Stimulated activated CD8-positive, alpha-beta memory T cell treated with anti-CD3 and anti-CD28 coated beads, Interleukin-12 subunit alpha, Interleukin-12 subunit beta, amount 100 ng/mL, for 1 hour (primary cell): ENCODE measurements around the gene DYRK3.
"Not testable (repeated sequence)": the region's sequence is repeated elsewhere in the genome, so short reads cannot be mapped to it uniquely, and the experiment has no call there.

Experiments used
- DNase-seq: peaks from one replicate; pipeline ENCODE4 v3.0.0-alpha.2; 2020; ENCODE audit warnings: low read depth

The DYRK3 gene

DNA sequence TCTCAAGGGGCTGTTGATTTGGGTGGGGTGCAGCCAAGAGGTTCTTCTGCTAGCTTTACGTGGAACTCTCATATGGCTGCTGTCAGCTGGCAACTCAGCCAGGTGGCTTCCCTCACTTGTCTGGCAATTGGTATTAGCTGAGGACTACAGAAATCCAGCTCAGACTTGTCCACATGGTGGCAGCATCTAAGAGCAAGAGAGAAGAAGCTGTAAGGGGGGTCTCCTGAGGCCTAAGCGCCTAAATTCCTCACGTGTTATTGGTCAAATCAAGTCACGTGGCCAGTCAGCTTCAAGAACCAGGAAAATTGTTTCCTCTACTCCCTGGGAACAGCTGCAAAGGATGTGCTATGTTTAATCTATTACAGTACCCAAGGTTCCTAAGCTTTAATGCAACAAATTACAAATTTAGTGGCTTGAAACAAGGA lies 4.2 kb upstream of the DYRK3 start:
- no peak for DNase-seq

- no peak for DNase-seq
Observed at GRCh38 chr1:206633708-206634121, 1.6 kb upstream of the DYRK3 start.

- peak; percentile 63 for DNase-seq
Observed at GRCh38 chr1:206634365-206635079, 814 bp upstream of the DYRK3 start.

DNA sequence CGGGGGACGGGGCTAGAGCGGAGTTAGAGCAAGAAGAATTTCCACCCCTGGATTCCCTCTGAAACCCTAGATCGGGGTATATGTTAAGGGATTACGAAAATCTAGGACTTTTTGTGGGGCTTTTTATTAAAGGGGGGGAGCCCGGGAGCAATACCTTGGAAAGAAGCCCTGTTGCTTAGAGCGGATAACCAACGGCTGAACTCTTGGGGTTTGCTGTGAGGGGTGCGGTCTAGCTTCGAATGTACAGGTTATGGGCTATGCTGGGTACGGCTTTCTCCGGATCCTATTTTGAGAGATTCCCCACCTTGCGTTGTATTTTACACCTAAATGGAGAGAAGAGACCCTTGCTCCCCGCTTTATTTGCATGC lies 626 bp downstream of the DYRK3 start:
- no peak for DNase-seq

DNA sequence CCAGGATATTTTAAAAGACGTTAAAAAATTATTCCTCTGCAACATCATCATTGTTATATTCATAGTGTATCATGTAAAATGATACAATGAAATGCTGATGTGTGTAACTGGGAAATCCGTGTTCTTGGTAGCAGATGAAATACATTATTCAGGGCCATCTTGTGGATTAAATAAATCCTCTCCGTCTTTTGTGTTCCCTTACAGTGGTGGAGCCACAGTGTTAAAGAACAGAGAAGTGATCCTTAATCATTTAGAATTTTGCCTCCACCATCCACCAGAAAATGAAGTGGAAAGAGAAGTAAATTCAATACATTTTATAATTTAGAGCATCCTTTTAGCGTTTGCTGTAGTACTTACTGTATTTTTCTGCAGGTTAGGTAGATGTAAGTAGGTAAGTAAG lies 1.3 kb downstream of the DYRK3 start:
- no peak for DNase-seq

DNA sequence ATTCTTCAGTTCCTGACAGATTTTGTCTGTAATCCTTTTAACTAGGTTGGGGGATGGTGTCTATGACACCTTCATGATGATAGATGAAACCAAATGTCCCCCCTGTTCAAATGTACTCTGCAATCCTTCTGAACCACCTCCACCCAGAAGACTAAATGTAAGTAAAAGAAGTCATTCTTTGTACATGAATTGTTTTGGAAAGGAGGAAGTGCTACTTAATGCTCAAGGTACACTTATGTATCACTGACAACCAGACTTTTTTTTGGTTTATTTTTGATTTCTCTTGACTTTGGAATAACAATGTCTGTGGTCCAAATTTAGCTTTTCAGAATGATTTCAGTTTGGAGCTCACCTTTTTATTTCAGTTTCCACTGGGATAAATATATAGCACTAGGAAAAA lies 2.3 kb downstream of the DYRK3 start:
- DNase-seq = no peak

GRCh38 chr1:206642074-206642473 lies 6.7 kb downstream of the DYRK3 start:
- not testable (repeated sequence) for DNase-seq

DNA sequence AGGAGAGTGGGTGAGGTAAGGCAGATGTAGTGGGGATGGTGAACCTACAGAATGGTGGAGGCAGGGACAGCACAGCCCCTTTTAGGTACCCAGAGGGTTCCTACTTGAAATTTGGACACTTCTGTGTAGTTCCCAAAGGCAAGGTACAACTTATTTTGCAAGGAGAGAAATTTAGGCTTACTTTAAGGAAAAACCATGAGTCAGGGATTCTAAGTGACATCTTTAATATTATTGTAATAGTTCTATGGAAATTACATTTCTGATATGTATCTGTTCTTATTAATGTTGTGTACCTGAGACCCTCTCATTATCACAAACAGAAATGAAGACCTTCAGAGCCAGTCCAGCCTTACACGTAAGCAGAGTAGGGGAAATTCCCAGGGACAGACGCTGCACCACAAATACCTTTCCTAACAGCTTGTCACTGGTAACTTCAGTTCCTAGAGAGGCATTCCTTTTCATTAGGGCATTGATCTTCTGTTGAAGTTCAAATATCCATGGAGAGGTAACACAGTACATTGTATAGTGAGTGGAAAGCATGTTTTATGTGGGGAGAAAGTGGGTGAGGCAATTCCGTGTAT lies 7.9 kb downstream of the DYRK3 start:
- DNase-seq = no peak

GRCh38 chr1:206646504-206646903 lies 11.2 kb downstream of the DYRK3 start:
- DNase-seq = no peak

- DNase-seq = no peak
Observed at GRCh38 chr1:206647224-206647623, 11.9 kb downstream of the DYRK3 start.

DNA sequence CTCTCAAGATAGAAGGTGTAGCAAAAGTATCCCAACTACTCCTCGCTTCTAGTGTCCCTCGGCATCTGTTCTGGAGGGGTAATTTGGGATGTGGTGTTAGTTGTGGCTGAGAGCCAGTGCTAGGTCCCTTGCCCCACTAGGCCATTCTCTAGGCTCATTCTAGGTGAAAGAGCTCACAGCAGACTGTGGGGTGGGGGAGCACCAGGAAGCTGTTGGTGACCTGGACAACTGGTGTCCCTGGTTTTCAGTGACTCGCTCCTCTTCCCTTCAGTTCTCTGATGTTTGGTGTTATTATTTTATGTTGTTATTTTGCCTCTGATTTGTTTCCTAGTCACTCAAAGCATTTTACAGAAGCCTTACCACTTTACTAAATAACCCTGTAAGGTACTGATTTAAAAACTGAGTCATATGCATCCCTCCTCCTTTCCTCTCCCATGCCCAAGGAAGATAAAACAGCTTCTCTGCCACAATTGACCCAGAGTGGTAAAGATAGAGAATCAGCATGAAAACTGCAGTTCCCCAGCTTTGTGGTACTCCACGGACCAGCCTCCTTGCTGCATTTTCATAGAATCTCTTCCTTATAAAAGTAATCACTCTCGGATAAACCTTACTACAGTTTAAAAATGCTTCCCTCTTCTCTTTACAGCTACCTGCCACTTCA lies 14.1 kb downstream of the DYRK3 start:
- no peak for DNase-seq

- DNase-seq = no peak
Observed at GRCh38 chr1:206651014-206651413, 15.7 kb downstream of the DYRK3 start.

- no peak for DNase-seq
Observed at GRCh38 chr1:206651958-206652890, 16.9 kb downstream of the DYRK3 start.

GRCh38 chr1:206653715-206654459 lies 18.6 kb downstream of the DYRK3 start:
- no peak for DNase-seq

DNA sequence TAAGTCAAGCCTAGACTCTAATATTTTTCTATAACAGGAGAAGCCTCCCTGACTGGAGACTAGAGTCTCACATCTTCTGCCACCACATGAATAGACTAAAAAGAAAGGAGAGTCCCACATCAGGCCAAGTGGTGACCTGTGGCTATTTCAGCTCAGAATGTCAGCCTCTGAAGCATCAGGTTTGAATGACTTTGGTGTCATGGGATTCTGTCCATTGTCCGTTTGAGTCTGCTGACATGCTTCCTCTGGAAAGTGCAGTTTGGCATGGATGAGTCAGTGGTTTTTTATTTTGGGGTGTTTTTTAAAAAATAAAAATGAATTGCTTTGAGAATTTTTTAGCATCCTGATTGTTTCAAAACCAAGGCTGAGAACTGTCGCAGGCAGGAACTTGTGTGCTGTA lies 19.5 kb downstream of the DYRK3 start:
- DNase-seq = no peak

- no peak for DNase-seq
Observed at GRCh38 chr1:206655471-206655882, 20.1 kb downstream of the DYRK3 start.

DNA sequence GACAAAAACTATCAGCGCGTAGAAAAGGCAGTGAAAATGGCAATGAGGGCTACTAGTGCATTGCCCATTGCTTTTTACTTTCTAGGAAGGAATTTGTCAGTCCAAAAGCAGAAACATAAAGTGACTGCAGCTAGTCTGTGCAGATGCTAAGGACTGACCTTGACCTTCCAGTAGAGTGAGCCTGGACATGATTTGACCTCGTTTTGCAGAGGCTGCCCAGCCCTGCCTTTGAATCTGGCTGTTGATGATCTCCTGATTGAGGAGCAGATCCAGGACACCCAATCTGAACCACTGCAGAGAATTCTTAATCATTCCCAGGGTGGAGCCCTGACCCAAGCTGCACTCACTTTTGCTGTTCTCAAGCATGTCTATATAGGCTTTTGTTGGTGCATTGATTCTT lies 21.6 kb downstream of the DYRK3 start:
- no peak for DNase-seq

GRCh38 chr1:206657751-206658150 lies 22.4 kb downstream of the DYRK3 start:
- DNase-seq = no peak

DNA sequence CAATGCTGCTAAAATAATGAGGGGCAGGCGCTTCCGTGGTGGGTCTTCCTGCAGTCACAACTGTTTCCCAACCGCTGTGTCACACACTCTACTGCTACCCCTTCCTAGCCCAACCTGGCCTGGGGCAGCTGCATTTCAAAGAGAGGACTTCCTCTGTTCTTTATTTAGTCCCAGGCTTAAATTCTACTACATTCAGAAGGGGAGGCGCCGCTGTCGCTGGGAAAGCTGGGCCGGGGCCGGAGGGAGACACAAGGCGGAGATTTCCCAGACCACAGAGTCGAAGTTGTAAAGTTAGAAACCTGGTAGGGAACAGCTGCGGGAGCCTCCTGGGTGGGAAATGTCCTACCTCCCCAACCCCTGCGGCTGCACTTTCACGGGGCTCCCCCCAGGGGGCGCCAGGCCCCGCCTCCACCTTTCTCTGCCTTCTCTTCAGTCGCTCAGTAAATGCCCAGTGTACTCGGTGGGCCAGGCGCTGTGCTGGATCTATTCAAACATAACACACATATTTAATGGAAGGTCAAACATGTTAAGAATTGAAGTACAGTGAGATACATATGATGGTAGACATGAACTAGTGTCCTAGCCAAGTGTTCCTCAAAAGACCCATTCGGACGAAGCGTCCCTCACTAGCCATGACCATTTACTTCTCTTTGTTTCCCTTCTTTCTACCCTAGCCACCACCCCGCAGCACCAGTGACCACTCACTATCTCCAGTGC lies 23.1 kb downstream of the DYRK3 start:
- peak; percentile 31 for DNase-seq

- DNase-seq = no peak
Observed at GRCh38 chr1:206658981-206659273, 23.6 kb downstream of the DYRK3 start.

GRCh38 chr1:206660136-206660535 lies 24.8 kb downstream of the DYRK3 start:
- no peak for DNase-seq
